ENCODE results near the gene WT1. TPM values are rescaled to one million over a fixed set of nuclear protein-coding genes. Genes with fewer than 3 reads are reported as not detected.

WT1 gene
- total and polyA plus RNA-seq, 2 of the 13 experiments (the other 11 are each of a cell fraction or from before 2014, with no cell fraction given), result 0.15 to 0.31 TPM

- intact Hi-C loops (cut with micrococcal nuclease; ENCODE audit: unreplicated experiment), result no loop called here
- no peaks in the 10 kb centered on the region for H3K79me2 ChIP-seq (ENCODE audit: insufficient read depth, low read length)
- no peaks in the 10 kb centered on the region for H4K20me1 ChIP-seq (ENCODE audit: insufficient read depth, low read length)
- no TSS peak for BruUV-seq (replicated peaks)
- H3K27me3 ChIP-seq (ENCODE audit: control insufficient read depth in 1 of 2, insufficient read depth in 2 of 2, low read length in 2 of 2), result peaks cover 0 to 3% of the 10 kb centered on the region in 2 experiments; a peak in 1 of 5 replicates
- no peak overlapping the region for H3K4me2 ChIP-seq (ENCODE audit: low read depth, low read length)
- H3K9ac ChIP-seq (ENCODE audit: insufficient read depth, low read depth, low read length), result no peak overlapping the region
- TF ChIP-seq SIX4 (CRISPR knock-in tag; IDR thresholded peaks at IDR 0.05) (no peak), TP53 (CRISPR knock-in tag; conservative IDR thresholded peaks at IDR 0.05) (no peak), RARG (CRISPR knock-in tag; IDR thresholded peaks at IDR 0.05; ENCODE audit: low read depth) (no peak), HOXA7 (CRISPR knock-in tag; IDR thresholded peaks at IDR 0.05) (no peak), ARID2 (CRISPR knock-in tag; IDR thresholded peaks at IDR 0.05; ENCODE audit: borderline replicate concordance) (no peak), PREB (CRISPR knock-in tag; IDR thresholded peaks at IDR 0.05) (no peak), DMAP1 (CRISPR knock-in tag; IDR thresholded peaks at IDR 0.05) (no peak)
- WGBS (ENCODE audit: low lambda C conversion rate), result no CpG with 5 or more reads among the region's 1 CpG
- no peak overlapping the region for H3K4me3 ChIP-seq (replicated peaks in 1 of 3; ENCODE audit: insufficient read depth in 1 of 3, low read depth in 2 of 3, low read length in 3 of 3)
- H2AFZ ChIP-seq (ENCODE audit: low read length), result no peak overlapping the region
- peaks cover 7% of the 10 kb centered on the region; the same call in 1 of the 2 replicates for H3K4me1 ChIP-seq (ENCODE audit: insufficient read depth, low read length)
- ChIA-PET POLR2A (no interaction called here), CTCF (ENCODE audit: low intra/inter-chr PET ratio, low total read pairs) (no interaction called here)
- FAIRE-seq, result no peak
- no peak for ATAC-seq
- no peaks in the 10 kb centered on the region for H3K9me3 ChIP-seq (ENCODE audit: low read length)
- no peak overlapping the region for H3K27ac ChIP-seq (ENCODE audit: extremely low read length, insufficient read depth, low read length)
- H3K36me3 ChIP-seq (replicated peaks in 1 of 2; ENCODE audit: control insufficient read depth in 1 of 2, insufficient read depth in 2 of 2, low read length in 2 of 2), result no peaks in the 10 kb centered on the region
- DNase-seq (ENCODE audit: low spot score), result no peak
- in situ Hi-C loops (cut with HindIII; ENCODE audit: extremely low pct_ligation_motif_present, low pct_unique_long_range_greater_than_20kb), result no loop called here
These were observed 15.0 kb upstream of the WT1 start for GRCh38 chr11:32450372-32450771.

GRCh38 chr11:32448232-32448631 lies 12.9 kb upstream of the WT1 start:
- peaks cover 0 to 2% of the 10 kb centered on the region in 2 experiments; a peak in 1 of 5 replicates for H3K27me3 ChIP-seq (ENCODE audit: control insufficient read depth in 1 of 2, insufficient read depth in 2 of 2, low read length in 2 of 2)
- no peaks in the 10 kb centered on the region for H4K20me1 ChIP-seq (ENCODE audit: insufficient read depth, low read length)
- ATAC-seq (peak; percentile 69), DNase-seq (ENCODE audit: low spot score) (peak; percentile 31), FAIRE-seq (no peak)
- BruUV-seq (replicated peaks), result no TSS peak
- intact Hi-C loops (cut with micrococcal nuclease; ENCODE audit: unreplicated experiment), result loop anchor here (2.0 to 5.0 kb wide), 2 partner anchors 134 to 345 kb away; partner anchors contain the start of gene EIF3M
- no peak overlapping the region for H3K4me2 ChIP-seq (ENCODE audit: low read depth, low read length)
- H3K4me3 ChIP-seq (replicated peaks in 1 of 3; ENCODE audit: insufficient read depth in 1 of 3, low read depth in 2 of 3, low read length in 3 of 3), result no peak overlapping the region
- no peaks in the 10 kb centered on the region for H3K9me3 ChIP-seq (ENCODE audit: low read length)
- H2AFZ ChIP-seq (ENCODE audit: low read length), result no peak overlapping the region
- H3K36me3 ChIP-seq (replicated peaks in 1 of 2; ENCODE audit: control insufficient read depth in 1 of 2, insufficient read depth in 2 of 2, low read length in 2 of 2), result no peaks in the 10 kb centered on the region
- ChIA-PET CTCF (ENCODE audit: low intra/inter-chr PET ratio, low total read pairs) (no interaction called here), POLR2A (no interaction called here)
- H3K4me1 ChIP-seq (ENCODE audit: insufficient read depth, low read length), result peaks cover 7% of the 10 kb centered on the region; the same call in 1 of the 2 replicates
- in situ Hi-C loops (cut with HindIII; ENCODE audit: extremely low pct_ligation_motif_present, low pct_unique_long_range_greater_than_20kb), result no loop called here
- WGBS (ENCODE audit: low lambda C conversion rate), result 0% methylated on average over 3 of the region's 3 CpGs
- no peak overlapping the region for H3K9ac ChIP-seq (ENCODE audit: insufficient read depth, low read depth, low read length)
- H3K79me2 ChIP-seq (ENCODE audit: insufficient read depth, low read length), result no peaks in the 10 kb centered on the region
- no peak overlapping the region for H3K27ac ChIP-seq (ENCODE audit: extremely low read length, insufficient read depth, low read length)
- TF ChIP-seq SKIL (CRISPR knock-in tag; IDR thresholded peaks at IDR 0.05; ENCODE audit: borderline replicate concordance), result no peak
- TF ChIP-seq ZSCAN22 (CRISPR knock-in tag; IDR thresholded peaks at IDR 0.05), result no peak
- no peak for TF ChIP-seq ZNF773 (CRISPR knock-in tag; IDR thresholded peaks at IDR 0.05; ENCODE audit: borderline replicate concordance)
- no peak for TF ChIP-seq ZNF343 (CRISPR knock-in tag; IDR thresholded peaks at IDR 0.05)
- no peak for TF ChIP-seq ZNF225 (CRISPR knock-in tag; IDR thresholded peaks at IDR 0.05)
- no peak for TF ChIP-seq ZBTB21 (CRISPR knock-in tag; IDR thresholded peaks at IDR 0.05)
- no peak for TF ChIP-seq CSRNP2 (CRISPR knock-in tag; conservative IDR thresholded peaks at IDR 0.05; ENCODE audit: low read depth)
- no peak for TF ChIP-seq RBFOX2 (IDR thresholded peaks at IDR 0.05; ENCODE audit: low read depth, low read length)
- no peak for TF ChIP-seq ZNF496 (CRISPR knock-in tag; IDR thresholded peaks at IDR 0.05; ENCODE audit: insufficient replicate concordance)

Data from HepG2 (cell line).